Uterus (tissue), 4 donors: ENCODE results near the gene TRAF2. TPM values are rescaled to one million over a fixed set of nuclear protein-coding genes. Genes with fewer than 3 reads are reported as not detected.
"Not testable (repeated sequence)": the region's sequence is repeated elsewhere in the genome, so short reads cannot be mapped to it uniquely, and the experiment has no call there.

ENCODE experiments used
- DNase-seq, 2 donors: peaks; one replicate each; pipeline ENCODE4 v3.0.0-alpha.2; 2019 to 2020
- H3K27ac ChIP-seq, 2 donors: fragments of 200-600 bp; sonication (generic); 1 replicate in 1 of 2; 2 replicates in 1 of 2; pipeline ENCODE4 v1.5.1; 2016 to 2018
- H3K27me3 ChIP-seq, 2 donors: fragments of 200-600 bp; sonication (generic); one replicate each; pipeline ENCODE4 v1.5.1; 2018 to 2019; ENCODE audit warnings: control low read depth in 1 of 2
- H3K36me3 ChIP-seq, 2 donors: fragments of 200-600 bp; sonication (generic); one replicate each; pipeline ENCODE4 v1.5.1; 2019; ENCODE audit warnings: control low read depth in 1 of 2
- H3K4me1 ChIP-seq, 2 donors: fragments of 200-600 bp; sonication (generic); one replicate each; pipeline ENCODE4 v1.5.1; 2018 to 2019; ENCODE audit warnings: control low read depth in 1 of 2
- H3K4me3 ChIP-seq, 2 donors: fragments of 200-600 bp; sonication (generic); 1 replicate in 1 of 2; 2 replicates in 1 of 2; pipeline ENCODE4 v1.5.1; 2018 to 2019; ENCODE audit warnings: mild to moderate bottlenecking in 1 of 2
- H3K9me3 ChIP-seq, 2 donors: fragments of 200-600 bp; sonication (generic); one replicate each; pipeline ENCODE4 v1.5.1; 2019; ENCODE audit warnings: control low read depth in 1 of 2
- POLR2A ChIP-seq, 2 donors: fragments of 450-650 bp; IDR thresholded peaks; one replicate each; pipeline ENCODE4 v1.6.1; 2016; ENCODE audit warnings: antibody characterized with exemption in 2 of 2, mild to moderate bottlenecking in 1 of 2, moderate library complexity in 1 of 2
- intact Hi-C: fragments of 100-400 bp; cut with DNase I; formaldehyde crosslinking; loops from one replicate; pipeline ENCODE4 v1.15.1; 2023; ENCODE audit warnings: low total_unique reads
- total RNA-seq, 4 donors: library from RNA; depleted of rRNA in 3 of 4; stranded (reverse); fragments of >200 nt in 3 of 4; gene quantifications; one replicate each; pipeline versions ENCODE4 v1.1.0 to v1.2.4, GENCODE V29; 2014 to 2023
- TF ChIP-seq, protein P1 (sequence below), 4 experiments: fragments of 200-600 bp in 2 of 4; fragments of 450-650 bp in 2 of 4; sonication (generic) in 2 of 4; IDR thresholded peaks; one replicate each; pipeline ENCODE4 v1.5.1; 2016 to 2019; ENCODE audit warnings: antibody characterized with exemption in 4 of 4, mild to moderate bottlenecking in 2 of 4, moderate library complexity in 1 of 4
- donor health status: DM: yes; HTN: yes; CAD: no.

TRAF2 gene
- total RNA-seq, 4 donors from 2014 or later, result 0.88 to 22.1 (median 11.9) TPM

DNA sequence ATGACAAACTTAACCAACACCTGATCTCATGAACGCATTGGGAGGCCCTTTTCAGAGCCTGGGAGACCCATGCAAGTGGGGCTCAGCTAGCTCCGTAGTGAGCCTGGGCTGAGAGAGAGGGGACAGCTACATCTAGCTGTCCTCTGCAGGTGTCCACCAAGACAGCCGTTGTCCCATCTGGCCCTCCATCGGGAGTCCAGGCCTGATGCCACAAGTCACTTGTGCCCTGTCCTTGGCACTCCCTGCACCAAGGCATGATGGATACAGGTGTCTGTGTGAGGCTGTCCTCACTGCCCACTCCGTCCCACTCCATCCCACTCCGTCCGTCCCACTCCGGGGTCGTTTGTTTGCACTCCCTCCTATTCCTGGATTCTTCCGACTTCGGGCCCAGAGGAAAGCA, 17.7 kb upstream of the TRAF2 start:
- peaks cover 0 to 11% of the 10 kb centered on the region in 2 donors for H3K4me1 ChIP-seq
- H3K27me3 ChIP-seq, result no peaks in the 10 kb centered on the region
- TF ChIP-seq POLR2A (IDR thresholded peaks at IDR 0.05), result no peak
- TF ChIP-seq, protein P1, sequence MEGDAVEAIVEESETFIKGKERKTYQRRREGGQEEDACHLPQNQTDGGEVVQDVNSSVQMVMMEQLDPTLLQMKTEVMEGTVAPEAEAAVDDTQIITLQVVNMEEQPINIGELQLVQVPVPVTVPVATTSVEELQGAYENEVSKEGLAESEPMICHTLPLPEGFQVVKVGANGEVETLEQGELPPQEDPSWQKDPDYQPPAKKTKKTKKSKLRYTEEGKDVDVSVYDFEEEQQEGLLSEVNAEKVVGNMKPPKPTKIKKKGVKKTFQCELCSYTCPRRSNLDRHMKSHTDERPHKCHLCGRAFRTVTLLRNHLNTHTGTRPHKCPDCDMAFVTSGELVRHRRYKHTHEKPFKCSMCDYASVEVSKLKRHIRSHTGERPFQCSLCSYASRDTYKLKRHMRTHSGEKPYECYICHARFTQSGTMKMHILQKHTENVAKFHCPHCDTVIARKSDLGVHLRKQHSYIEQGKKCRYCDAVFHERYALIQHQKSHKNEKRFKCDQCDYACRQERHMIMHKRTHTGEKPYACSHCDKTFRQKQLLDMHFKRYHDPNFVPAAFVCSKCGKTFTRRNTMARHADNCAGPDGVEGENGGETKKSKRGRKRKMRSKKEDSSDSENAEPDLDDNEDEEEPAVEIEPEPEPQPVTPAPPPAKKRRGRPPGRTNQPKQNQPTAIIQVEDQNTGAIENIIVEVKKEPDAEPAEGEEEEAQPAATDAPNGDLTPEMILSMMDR (IDR thresholded peaks at IDR 0.05), result no peak
- no peaks in the 10 kb centered on the region for H3K36me3 ChIP-seq
- no peaks in the 10 kb centered on the region for H3K9me3 ChIP-seq
- no peak overlapping the region for H3K4me3 ChIP-seq
- intact Hi-C loops, result no loop called here
- no peak overlapping the region for H3K27ac ChIP-seq
- DNase-seq, result no peak

DNA sequence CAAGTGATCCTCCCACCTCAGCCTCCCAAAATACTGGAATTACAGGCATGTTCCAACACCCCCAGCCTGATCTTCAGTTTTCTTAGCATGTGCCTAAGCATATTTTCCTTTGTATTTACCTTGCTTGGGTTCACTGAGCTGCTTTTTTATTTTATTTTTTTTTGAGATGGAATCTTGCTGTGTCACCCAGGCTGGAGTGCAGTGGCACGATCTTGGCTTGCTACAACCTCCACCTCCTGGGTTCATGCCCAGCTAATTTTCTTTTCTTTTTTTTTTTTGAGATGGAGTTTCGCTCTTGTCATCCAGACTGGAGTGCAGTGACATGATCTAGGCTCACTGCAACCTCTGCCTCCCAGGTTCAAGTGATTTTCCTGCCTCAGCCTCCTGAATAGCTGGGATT, 16.7 kb upstream of the TRAF2 start:
- DNase-seq, intact Hi-C loops, H3K36me3 ChIP-seq, H3K27me3 ChIP-seq, H3K9me3 ChIP-seq, H3K27ac ChIP-seq, H3K4me3 ChIP-seq, H3K4me1 ChIP-seq: not testable (repeated sequence)

DNA sequence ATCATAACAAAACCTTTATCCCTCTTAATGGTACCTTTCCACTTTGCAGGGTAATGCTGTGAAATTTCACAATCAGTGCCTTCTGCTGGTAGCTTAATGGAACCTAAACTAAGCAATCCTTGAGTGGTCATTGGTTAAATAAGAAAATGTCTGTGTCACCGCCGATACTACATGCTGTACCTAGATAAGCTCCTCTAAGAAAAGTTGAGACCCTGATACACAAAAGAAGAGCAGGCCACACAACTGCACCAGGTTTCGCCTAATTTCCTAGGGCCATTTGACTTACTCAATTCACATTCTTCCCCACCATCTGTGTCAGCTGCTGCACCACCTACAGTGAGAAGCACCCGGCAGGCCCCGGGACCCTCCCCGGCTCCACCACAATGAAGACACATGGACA, 11.2 kb upstream of the TRAF2 start:
- H3K9me3 ChIP-seq, result no peaks in the 10 kb centered on the region
- intact Hi-C loops, result no loop called here
- H3K4me3 ChIP-seq, result no peak overlapping the region
- DNase-seq, result no peak
- no peaks in the 10 kb centered on the region for H3K36me3 ChIP-seq
- no peaks in the 10 kb centered on the region for H3K4me1 ChIP-seq
- H3K27ac ChIP-seq, result no peak overlapping the region
- H3K27me3 ChIP-seq, result no peaks in the 10 kb centered on the region
- TF ChIP-seq, protein P1 (IDR thresholded peaks at IDR 0.05), result no peak
- no peak for TF ChIP-seq POLR2A (IDR thresholded peaks at IDR 0.05)

DNA sequence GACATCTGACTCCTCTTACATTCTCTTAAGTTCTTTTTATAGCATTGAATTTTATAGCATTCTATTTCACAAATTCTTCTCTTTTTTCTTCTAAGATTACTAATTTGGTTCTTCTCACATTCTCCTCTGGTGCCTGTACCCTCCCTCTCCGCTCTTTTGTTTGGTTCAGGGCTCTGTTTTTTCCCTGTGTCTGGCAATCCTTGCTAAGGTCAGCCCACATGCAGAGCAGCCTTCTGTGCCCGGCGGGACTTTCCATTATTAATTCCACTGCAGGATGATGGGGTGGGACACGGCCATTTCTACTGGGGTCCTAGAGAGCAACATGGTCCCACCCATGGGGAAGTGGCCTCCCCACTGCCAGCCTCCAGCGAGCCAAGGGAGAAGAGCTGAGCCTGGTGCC, 9.8 kb upstream of the TRAF2 start:
- Histone ChIP-seq H3K4me1 (no peaks in the 10 kb centered on the region), H3K27ac (no peak overlapping the region), H3K27me3 (no peaks in the 10 kb centered on the region), H3K9me3 (no peaks in the 10 kb centered on the region), H3K36me3 (no peaks in the 10 kb centered on the region), H3K4me3 (no peak overlapping the region)
- TF ChIP-seq POLR2A (IDR thresholded peaks at IDR 0.05), result no peak
- TF ChIP-seq, protein P1 (IDR thresholded peaks at IDR 0.05), result no peak
- intact Hi-C loops, result no loop called here
- no peak for DNase-seq

DNA sequence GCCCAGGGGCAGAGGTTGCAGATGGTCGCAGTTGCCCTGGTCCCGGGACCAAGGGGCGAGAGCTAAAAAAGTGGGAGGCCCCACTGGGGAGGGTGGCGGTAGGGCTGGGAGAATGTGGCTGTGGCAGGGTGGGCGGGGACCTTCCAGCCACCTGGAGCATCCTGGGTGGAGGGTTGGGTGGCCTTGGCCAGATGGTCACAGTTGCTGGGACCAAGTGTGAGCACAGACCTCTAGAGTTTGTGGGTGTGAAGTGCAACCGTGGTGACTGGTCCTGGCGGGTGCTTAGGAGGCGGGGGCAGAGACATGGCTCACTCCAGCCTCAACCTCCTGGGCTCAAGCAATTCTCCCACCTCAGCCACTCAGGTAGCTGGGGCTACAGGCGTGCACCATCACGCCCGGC, 5.7 kb upstream of the TRAF2 start:
- intact Hi-C loops, result no loop called here
- no peak for DNase-seq
- H3K36me3 ChIP-seq, result no peaks in the 10 kb centered on the region
- no peaks in the 10 kb centered on the region for H3K9me3 ChIP-seq
- peaks cover 0 to 3% of the 10 kb centered on the region in 2 donors for H3K4me1 ChIP-seq
- H3K27ac ChIP-seq, result no peak overlapping the region
- TF ChIP-seq, protein P1 (IDR thresholded peaks at IDR 0.05), result no peak
- TF ChIP-seq POLR2A (IDR thresholded peaks at IDR 0.05), result no peak
- H3K4me3 ChIP-seq, result no peak overlapping the region
- H3K27me3 ChIP-seq, result no peaks in the 10 kb centered on the region

DNA sequence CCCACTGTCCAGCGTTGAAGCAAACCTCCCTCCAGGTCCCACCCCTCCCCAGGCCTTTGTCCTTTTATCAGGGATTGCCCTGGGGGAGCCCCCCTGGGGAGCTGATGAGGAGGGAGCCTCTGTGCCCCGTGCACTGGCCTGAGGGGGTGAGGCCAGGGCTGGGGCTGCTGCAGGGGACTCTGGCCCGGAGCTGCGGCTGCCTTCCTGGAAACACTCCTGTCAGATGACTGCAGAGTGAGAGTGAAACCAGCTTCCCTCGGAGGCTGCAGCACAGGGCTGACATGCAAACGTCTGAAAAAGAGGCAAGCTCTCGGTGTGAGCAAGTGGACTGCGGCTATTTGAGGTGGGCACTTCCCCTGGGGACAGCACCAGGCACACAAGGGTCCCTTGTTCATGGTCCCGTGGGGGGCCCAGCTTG, 4.6 kb upstream of the TRAF2 start:
- Histone ChIP-seq H3K9me3 (no peaks in the 10 kb centered on the region), H3K27me3 (no peaks in the 10 kb centered on the region), H3K36me3 (no peaks in the 10 kb centered on the region), H3K27ac (no peak overlapping the region), H3K4me3 (no peak overlapping the region), H3K4me1 (peaks cover 0 to 5% of the 10 kb centered on the region in 2 donors)
- DNase-seq, result no peak
- TF ChIP-seq, protein P1 (IDR thresholded peaks at IDR 0.05), result no peak
- TF ChIP-seq POLR2A (IDR thresholded peaks at IDR 0.05), result no peak
- intact Hi-C loops, result no loop called here
